ENCODE data around the gene CACNG4.

The CACNG4 gene

DNA sequence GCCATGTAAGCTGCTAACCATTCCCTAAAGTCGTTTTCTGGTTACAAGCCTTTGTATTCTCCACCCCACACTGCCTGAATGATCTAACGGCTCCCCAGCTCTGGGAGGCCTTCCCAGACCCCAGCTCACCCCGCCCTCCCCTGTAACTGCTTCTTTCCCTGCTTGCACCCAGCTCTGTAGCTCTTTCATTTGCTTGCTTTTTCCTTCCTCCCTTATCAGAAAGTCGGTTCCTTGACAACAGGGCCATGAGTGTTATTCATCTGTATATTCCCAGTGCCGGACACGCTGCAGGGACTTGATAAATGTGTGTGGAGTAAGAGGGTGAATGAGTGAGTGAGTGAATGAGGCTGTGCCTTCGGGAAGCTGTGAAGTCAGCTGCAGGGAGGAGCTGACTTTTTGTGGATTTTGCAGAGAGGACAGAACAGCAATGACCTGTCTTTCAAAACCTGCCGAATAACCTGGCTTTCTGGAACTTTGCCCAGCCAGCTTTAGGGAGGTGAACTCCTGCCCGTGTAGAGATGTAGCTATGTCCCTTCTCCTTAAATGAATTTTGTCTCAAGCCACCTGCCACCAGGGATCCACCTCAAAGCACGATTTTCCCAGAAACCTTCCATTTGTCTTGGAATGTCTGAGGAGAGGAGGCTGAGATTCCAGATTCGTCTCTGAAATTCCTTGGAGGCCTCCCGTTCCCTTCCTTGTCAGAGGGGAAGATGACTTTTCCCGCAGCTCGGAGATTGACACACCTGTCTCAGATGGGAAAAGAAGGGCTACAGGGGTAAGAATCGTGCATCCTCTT lies 20.0 kb upstream of the CACNG4 start:
- FAIRE-seq, result no peak

DNA sequence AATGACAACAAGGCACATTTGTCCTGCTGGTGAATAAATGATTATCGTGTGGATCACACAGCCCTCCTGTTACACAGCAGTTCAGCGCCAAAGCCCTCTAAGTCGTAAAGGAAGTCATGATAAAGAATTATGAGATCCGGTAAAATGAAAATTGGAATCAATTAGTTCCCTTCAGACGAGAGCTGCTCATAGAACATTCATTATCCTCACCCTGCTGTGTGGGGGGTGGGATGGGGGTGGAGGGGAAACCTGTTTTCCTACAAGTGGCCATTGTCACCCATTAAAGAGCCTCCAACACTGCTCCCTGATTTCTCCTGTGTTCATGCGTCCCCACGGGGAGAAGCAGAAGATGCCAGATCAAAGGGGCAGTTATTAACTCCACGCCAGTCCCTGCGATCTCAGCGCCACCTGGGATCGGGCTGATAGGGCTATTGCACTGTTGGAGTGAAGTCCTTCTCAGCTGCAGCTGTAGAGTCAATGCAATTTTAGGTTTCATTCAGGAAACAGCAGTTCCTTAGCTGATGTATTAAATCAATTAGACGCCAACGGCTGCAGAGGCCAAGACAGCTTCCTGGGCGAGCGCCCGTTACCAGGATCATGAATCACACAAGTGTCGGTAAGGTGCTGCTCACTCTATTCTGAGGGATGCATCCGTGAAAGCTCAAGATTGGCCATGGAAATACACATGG lies 19.2 kb upstream of the CACNG4 start:
- no peak for FAIRE-seq

DNA sequence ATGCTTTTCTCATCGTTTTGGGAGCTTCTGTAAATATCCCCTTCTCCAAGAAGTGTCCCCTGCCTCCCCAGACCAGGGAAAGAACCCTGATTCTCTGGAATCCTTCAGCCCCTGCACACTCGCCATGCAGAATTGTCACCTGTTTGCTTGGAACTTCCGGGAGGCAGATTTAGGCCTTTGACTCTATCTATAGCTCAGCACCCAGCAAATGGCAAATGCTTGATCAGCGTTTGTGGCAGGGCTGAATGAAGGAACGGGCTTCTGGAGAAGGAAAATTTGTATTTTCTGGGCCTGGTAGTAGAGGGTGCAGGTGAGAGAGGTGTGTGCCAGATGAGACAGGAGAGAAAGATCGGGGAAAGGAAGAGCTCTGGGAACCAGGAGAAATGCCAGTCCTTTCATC lies 18.3 kb upstream of the CACNG4 start:
- no peak for FAIRE-seq

DNA sequence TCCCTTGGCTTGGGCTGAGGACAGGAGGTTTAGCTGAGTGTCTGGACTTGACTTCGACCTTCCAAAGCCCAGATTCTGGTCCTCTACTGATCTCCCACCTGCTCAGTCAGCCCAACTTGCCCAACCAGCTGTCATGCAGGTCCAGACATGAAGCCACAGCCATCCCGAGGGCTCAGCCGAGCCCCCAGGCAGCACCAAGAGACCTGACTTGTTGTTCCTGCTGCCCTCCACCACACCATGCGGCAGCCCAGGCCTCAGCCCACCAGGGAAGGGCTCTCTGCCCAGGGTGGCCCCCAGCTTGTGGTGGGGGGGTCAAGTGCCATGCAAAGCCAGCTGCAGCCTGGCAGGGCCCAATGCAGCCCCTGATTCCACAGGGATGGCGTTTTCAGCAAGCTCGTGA lies 17.2 kb upstream of the CACNG4 start:
- FAIRE-seq, result no peak

DNA sequence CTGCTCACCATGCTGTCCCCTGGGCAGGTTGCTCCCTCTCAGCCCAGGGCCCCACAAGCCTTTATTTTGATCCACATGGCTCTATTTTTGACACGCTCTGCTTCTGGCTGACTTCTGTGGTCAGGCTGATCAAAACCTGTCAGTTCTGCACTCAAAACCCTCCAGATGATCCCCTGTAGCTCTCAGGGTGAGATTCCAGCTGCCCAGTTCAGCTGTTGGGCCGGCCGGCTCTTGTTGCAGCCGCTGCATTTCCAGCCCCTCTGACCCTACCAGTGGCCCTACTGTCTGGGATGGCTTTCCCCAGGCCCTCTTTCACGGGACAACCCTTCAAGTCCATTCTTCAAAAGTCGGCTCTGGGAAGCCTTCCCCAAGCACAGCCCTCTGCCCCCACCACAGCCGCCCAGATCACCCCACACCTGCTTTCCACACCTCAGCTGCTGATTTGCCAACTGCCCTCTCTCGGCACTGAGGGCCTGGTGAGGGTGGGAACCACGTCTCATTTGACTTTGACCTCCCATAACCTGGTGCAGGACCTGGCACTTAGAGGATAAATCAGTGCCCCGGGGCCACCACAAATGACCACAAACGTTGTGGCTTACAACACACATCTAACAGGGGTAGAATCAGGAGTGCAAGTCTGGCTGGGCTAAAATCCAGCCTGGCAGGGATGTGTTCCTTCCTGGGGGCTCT lies 16.3 kb upstream of the CACNG4 start:
- no peak for FAIRE-seq

DNA sequence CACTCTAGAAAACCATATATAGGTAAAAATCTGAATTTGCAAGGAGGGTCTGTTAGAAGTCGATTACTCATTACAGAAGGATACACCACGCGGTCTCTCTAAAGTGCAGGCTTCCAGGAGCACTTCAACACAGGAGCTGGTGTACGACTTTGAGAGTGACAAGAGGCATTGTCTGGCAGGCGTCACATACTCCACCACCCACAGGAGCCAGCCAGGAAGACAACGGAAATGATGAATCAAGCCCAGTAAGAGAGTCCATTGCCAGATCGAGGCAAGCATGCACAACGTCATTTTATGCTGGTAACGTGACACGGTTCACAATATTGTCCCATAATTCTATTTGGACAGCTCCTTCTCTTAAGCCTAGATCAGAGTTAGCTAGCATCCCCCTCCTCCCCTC lies 15.0 kb upstream of the CACNG4 start:
- no peak for FAIRE-seq

DNA sequence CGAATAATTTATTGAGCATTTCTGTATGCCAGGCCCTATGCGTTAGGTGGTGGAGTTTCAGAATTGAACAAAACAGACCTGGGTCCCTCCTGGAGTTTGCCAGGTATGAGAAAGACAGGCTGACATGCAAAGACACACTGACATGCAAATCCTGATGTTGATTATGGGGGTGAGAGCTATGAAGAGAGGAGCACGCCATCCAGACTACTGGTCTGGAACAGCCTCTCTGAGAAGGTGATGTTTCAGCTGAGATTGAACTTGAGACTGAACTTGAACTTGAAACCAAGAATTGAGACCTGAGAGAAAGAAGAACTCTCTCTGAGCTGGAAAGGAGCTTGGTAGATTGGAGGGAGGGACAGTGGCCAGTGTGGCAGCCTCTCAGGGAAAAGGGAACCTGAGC lies 14.2 kb upstream of the CACNG4 start:
- no peak for FAIRE-seq

DNA sequence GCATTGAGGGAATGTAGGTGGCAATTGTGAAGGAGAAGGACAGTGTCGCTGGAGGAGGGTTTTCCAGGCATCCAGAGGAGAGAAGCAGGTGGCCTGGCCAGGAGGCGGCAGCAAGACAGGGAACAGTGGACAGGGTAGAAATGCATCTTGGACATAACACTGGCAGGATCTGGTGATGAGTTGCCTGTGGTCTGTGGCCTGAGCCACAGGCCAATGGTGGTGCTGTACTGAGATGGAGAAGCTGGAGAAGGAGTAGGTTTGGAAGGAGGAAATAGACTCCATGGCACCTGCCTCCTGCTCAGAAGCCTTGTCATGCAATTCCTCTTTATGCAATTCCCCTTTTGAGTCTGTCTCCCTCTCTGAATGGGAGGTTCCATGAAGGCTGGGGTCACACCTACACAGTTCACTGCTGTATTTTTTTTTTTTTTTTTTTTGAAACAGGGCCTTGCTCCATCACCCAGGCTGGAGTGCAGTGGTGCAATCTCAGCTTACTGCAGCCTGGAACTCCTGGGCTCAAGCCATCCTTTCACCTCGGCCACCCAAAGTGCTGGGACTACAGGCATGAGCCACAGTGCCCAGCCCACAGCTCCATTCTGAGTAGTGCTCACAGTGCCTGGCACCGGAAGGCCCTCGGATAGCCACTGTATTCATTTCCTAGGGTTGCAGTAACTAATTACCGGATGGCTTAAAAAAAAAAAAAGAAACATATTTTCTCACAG lies 13.5 kb upstream of the CACNG4 start:
- no peak for FAIRE-seq

DNA sequence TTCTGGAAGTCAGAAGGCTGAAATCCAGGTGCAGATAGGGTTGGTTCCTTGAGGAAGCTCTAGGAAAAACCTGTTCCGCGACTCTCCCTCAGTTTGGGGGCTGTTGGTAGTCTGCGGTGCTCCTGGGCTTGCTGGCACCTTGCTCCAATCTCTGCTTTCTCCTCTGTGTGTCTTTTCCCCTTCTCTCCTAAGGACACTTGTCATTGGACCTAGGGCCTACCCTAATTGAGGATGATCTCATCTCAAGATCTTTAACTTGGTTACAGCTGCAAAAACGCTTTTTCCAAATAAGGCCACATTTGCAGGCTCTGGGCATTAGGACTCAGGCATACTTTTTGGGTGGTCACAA lies 12.9 kb upstream of the CACNG4 start:
- FAIRE-seq, result no peak

DNA sequence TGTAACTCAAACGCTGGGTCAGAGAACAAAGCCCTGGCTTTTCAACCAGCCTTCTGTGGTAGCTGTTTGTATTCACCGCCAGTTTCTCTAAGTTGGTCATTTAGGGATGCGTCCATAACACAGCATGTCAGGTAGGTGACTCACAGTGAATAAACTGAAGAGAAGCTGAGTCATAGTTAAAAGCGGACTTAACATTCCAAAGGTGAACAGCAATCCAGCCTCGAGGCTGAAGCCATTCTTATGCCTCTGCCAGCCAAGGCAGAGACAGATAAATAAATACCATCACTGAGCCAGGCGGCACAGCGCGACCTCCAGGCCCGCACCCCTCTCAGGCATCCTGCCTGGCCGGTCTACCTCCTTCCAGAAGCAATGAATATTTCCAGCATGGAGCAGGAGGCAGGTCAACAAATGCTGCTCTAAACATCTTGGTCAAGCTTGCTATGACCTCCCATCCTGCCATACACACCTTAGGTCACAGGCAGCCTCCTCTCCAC lies 12.4 kb upstream of the CACNG4 start:
- FAIRE-seq, result peak; percentile 79

DNA sequence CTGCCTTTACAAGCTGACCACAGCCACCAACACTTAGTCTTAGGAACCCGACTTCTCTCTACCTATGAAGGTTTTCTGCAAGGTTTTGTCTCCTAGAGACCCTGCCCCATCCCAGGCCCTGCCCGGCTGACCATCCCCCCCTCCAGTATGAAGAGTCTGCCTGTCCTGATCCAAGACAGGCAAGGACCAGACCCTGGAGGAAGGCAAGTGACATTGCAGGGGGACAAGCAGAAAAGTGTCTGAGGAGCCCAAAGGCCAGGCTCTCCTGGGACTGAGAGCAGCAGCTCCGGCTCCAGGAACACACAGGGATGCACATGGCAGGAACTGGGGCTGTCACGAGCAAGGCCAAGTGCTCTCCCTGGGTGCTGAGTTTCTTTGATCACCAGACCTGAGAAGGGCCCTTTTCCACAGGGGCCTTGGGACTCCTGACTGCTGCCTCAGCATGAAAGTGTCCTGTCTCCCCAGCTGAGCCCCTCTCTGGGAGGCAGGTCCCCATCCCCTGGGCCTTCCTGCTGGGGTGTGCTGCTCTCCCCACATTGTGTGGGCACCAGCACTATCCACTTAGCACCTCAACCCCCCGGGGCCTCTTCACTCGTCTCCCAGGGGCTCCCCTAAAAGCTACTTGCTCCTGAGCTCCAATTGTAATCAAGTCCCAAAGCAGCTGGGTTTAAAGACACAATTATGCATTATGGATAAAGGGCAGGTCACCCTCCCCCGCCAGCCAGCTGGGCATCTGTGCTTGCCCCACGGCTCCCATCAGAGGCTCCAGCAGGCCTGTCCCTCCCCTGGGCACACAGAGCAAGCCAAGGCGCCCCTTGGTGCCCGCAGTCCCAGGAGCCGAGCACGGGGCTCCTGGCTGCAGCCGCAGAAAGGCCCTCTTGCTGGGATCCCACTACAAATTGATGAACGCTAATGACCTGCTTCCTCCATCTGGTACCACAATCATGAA lies 11.6 kb upstream of the CACNG4 start:
- no peak for FAIRE-seq

DNA sequence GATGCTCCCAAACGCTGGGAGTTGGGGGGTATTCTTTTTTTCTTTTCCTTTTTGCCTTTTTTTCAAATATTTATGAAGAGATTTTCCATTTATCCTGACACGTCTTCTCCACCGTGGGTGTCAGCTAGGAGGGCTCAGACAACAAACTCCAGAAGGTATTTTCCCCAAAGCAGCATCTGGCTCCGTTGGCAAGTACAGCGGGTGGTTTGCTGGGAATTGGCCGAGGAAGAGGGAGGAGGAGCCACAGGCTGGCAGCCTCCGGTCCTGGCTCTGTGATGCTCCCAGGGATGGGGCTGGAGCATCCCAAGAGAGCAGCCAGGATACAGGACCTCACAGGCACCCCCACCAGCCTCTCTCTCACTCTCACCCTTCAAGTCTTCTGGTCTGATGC lies 10.9 kb upstream of the CACNG4 start:
- no peak for FAIRE-seq

DNA sequence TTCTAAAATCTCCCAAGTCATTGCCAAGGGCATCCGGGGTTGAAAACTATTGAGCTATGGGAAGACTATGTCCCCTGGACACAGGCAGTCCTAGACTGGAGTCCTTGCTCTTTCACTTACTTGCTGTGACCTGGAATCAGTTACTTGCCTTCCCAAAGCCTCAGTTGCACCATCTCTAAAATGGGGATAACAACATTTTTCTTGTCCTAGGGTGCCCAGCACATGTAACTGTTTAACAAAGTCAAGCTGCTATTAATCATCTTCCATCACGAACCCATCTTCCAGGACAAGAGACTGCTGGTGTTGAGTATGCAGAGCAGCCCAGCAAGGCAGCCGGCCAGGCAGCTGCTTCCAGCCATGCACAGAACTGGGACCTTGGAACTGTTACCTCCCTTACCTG lies 9.9 kb upstream of the CACNG4 start:
- no peak for FAIRE-seq

DNA sequence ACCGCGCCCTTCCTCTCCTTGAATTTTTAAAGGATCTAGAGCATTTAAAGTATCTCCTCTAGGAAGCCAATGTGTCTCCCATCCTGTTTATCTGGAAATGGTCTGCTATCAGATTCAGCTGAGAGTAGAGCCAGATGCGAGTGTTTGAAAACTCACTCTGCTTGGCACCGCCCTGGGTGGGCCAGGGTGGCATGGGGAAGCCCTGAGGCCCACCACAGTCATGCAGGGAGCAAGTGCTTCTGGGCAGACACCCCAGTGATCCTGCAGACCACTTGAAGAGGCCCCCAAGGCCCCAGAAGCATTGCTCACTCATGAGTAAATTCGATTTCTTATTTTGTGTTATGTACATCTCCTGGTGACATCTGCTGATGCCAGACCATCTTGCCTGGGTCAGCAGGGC lies 8.7 kb upstream of the CACNG4 start:
- no peak for FAIRE-seq

DNA sequence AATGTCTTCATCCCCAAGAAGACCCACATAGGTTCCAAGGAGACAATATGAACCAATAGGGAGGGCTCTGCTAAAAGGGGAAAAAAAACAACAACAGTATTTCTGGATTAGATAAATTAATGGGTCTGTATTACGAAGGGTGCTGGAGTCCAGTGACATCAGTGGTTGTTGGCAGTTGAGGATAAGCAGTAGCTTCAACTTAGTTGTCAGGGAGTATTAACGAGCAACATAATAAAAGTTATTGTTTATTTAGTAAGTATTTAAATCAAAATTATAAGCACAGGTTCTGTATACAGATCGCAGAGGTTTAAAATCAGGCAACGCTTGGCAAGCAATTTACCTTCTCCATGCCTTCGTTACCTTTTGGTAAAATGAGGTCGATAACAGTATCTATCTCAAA lies 7.6 kb upstream of the CACNG4 start:
- no peak for FAIRE-seq

DNA sequence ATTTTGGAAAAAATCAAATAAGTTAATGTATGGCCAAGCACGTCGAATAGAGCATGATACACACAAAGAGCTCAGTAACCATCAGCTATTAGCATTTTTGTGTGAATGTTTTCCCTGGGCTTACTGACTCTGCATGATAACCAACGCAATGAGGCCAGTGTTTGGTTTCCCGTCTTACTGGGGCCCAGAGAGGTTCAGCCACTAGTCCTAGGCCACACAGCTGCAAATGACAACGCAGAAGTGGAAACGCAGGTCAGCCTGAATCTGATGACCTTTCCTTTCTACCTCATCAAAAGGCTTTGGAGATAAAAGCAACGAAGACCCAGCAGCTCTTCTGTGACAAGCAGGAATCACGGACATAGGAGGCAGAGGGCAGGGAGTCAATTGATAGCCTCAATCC lies 7.2 kb upstream of the CACNG4 start:
- no peak for FAIRE-seq

DNA sequence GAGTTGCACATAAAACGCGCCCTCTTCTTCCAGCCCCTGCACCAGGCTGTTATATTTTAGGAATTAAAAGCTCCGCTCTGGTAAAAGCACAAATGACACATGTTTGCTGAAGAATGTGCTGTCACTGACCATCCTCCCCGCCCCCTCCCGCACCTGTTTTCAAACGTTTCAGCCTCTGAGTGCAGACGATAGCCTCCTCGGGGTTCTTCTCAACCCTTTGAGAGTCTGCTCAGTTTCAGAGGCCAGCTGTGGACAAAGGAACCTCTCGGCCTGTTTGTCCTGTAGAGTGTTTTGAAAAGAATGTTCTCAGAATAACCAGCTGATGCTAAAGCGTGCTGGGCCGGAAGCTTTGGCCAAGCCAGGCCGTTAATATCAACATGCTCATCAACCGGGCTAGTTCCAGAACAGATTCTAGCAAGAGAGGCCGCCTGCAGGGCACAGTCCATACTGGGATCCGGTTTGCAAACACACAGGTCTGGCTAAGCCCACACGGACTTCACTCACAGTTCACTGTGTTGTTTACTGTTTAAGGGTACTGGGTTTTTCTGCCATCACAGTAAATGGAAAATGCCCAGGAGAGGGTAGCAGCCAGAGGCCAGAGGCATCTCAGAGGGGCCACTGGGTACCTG lies 6.4 kb upstream of the CACNG4 start:
- FAIRE-seq, result no peak

DNA sequence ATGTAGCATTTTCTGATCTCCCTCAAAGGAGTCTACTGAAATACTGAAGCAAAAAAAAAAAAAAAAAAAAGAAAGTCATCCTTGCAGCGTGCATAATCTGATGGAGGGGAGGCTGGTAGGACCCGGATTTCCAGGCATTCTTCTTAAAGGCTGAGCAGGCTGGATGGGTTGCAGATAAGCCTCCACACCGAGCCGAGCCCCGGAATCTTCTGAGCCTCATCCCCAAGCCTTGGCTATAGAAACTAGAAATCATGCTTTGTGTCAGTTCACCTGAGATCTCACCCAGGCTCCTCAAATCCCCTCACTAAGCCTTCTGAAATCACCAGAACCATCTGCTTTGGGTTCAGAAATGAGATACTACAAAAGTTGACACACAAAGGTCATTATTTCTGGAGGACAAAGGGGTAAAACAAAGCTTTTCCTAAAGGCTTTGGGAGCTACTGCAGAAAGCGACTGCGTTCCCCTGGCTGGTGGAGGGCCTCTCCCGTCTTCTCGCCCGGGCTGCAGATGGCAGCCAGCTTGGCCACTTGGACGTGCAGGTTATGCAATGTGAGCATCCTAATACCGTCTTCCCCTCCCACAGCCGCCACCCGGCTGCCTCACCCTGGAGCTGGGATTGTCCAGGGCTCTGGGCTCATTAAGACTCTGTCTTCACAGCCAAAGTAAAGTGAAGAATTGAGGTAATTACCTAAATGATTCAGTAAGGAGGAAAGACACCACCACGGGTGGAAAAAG lies 4.7 kb upstream of the CACNG4 start:
- FAIRE-seq, result no peak

DNA sequence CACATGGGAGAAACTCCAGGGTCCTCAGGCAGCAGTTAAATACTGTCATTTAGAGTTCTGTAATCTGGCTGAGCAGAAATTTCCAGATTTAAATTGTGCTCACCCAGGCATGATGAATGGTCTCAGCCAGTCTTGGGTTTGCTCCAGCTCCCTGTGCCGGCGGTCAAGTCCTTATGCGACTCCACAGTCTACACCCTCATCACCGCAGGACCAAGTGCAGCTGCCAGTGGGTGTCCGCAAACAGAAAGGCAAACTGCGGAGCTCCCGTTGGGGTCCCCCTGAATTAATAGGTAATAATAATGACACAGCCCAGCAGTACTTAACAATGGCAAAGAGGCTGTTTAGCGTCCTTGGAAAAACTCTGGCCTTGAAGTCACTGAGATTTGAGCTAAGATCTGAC lies 3.9 kb upstream of the CACNG4 start:
- FAIRE-seq, result no peak

DNA sequence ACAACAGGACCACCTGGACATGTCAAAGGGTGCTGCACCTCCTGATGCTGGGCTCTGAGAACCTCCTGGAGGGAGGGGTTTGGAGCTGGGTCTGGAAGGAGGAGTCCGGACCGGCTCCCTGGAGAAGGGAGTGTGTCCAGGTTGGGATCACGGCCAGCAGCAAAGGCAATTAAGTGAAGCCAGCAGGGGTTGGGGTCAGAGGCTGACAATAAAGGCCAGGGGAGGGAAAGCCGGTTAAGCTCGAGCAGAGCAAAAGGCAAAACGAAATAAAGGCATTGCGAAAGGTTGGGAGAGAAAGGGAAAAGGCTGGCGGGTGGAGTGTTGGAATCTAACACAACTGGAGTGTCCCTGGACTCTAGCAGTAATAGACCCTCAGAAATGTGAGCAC lies 992 bp upstream of the CACNG4 start:
- no peak for FAIRE-seq

Measured in G401.6 (cell line).